GM18861 (cell line): ENCODE data around the gene KCNMA1.

Experiments
- ATAC-seq: cut with Tn5 transposase; IDR thresholded peaks from one replicate; pipeline ENCODE4 v1.9.1; 2021; ENCODE audit not compliant: unreplicated experiment

The KCNMA1 gene

DNA sequence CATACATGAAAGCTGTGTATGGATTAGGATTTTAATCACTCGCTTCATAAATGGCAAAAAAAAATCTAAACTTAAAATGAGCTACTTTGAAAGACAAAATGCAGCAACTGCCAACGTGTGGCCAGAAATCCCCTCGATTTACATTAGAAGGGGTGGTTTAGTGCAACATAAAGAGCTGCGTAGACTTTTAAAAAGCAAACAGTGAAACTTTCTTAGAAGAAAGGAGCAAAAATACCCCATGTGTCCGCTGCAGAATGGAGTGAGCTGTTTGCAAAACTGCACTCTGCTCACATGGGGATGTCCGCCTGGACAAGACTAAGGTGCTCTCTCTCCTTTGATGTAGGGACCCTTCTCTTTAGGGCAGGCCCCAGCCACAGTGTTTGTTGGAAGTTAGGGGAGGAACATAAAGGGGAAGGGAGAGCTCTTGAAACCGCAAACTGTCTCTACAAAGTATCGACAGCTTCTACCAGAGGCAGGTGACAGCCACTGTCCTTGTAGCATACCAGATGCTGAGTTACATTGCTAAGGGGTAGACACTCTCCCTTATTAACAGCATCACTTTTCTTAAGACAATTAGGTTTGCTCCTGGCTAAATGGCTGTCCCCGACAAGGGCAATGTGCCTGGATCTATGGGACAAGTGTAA lies 528.1 kb downstream of the KCNMA1 start:
- no peak for ATAC-seq

DNA sequence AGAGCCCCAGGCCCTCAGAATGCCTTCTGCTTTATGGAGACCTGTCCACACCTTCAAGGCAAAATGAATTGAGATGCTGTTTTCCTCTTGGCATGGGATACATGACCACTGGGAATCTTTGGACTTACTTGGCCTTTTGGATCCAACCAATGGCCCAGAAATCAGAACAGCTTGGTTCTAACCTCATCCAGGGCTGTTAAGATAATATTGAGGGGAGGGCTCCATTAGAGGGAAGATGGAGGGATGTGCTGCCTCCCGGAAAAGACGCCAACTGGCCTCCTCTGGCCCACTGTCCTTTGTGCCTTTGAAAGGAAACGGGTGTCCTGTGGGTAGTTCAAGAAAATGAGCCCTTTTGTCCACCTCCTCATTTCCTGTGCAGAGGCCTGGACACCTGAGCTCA lies 530.9 kb downstream of the KCNMA1 start:
- ATAC-seq: no peak

DNA sequence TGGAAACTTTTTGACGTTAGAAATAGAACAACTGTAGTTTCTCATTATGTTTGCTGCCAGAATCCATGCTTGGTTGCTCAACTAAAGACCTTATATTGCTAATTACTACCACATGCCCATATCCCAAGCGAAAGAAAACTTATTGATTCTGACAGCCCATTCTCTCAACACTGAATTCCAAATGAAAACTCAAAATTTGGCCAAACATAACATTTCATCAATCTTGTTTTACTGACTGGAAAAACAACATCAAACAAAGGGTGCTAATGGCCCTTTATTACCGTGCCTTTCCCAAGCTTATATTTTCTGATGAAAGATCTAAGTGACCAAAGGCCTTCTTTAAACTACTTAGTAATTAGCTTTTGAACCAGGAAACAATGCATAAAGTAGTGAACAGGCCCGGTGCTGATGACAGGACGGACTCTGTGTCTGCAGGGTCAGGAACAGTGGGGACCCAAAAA lies 531.8 kb downstream of the KCNMA1 start:
- no peak for ATAC-seq

DNA sequence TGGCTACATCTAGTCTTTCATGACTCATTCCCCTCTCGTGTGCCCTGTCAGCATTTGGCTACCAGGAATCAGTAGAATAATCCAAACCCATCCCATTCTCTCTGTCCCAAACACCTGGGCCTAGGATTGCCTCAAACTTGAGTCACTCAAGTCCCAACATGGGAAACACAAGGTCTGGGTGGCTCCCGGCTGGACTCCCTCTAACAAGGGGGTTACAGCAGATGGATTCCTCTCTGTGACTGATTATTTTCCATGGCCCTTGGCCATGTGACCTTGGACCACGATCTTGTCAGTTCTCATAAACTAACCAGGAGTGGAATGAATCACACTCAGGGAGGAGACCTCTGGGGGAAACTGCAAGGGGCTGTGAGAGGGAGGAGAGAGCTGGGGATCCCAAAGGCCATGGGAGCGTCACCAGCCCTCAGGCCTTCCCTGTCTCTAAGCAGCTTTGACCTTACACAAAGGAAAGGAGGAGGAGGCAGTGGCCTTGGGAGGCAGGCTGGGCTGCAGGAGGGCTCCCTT lies 533.1 kb downstream of the KCNMA1 start:
- ATAC-seq: no peak

DNA sequence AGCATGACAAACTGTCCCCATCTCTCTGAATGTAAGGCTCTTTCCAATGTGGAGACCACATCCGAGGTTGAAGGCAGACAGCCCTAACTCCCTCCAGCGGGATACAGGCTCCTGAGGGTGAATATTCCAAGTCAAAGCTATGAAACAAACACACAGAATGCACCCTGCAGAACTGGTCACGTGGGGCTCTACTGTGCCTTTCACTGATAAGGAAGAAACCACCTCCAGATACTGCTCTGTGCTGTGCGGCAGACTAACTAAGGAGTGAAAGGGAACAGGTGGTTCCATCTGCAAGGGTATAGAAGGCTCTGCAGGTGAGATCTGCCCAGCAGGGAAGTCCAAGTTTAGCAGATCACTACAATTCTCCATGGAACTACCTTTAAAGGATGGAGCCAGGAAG lies 534.4 kb downstream of the KCNMA1 start:
- ATAC-seq: no peak

DNA sequence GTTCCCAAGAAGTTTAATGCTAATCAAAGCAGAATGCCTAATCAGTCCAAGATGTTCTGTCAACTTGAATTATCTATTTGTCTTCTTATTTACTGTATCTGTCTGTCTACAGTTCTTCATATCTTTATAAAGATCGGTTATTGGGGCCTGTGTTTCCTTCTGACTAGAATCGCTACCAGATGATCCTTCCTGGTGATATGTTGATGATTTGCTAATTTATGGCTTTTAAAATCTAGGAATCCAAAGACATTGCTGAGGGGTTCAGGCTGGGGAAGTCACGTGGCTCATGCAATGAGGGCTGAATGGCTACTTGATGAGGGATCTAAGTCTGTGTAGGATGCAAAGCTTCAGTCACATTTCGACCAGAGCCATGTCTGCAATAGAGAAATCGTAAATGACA lies 536.3 kb downstream of the KCNMA1 start:
- no peak for ATAC-seq

DNA sequence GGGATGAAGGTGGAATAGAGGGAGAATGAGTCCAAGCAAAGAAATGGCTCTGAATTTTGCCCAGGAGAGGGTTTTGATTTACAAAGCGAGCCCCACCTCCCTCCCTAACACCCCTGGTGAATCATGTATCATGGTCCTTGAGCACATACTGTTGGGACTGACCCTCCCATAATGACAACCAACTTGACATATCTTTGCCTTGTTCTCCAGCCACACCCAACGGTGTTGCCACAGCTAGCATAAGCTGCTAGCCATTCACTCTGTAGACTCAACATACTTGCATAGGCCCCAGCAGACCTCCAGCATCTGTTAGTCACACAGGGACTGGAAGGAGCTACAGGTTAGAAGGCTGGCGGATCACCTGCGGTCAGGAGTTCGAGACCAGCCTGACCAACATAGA lies 538.5 kb downstream of the KCNMA1 start:
- no peak for ATAC-seq

DNA sequence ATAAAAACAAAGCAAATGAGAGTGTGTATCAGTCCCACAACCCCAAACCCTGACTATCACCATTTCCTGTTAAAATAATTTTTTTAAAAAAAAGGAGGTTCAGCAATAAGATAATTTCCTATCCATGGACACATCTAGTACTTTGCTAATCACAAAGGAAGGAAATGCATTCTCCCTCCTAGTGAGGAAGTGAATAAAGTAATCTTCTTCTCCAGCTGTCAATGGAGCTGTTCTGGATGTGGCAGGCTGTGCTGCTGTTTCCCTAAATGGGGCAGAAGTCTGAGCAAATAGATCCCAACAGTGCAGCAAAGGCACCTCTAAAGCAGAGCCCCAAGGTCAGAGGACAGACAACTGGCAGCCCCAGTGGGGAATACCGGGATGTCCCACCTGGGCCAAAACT lies 540.0 kb downstream of the KCNMA1 start:
- no peak for ATAC-seq

DNA sequence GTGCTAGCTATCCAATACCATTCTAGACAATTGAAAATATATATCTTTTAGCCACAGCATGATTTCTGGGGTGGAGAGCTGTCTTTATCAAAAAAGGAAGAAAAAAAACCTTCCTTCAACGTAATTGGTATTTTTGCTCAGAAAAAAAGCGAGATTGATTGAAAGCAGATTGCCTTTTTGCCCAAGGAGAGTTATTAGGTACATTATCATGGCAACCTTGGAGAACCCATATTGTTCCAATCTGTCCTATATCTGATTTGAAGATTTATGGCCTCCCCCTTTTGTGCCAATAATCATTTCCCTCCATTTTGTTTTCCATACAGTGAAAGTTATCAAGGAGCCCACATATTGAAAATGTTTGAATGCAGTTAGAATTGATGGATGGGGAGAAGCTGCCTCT lies 544.5 kb downstream of the KCNMA1 start:
- no peak for ATAC-seq

DNA sequence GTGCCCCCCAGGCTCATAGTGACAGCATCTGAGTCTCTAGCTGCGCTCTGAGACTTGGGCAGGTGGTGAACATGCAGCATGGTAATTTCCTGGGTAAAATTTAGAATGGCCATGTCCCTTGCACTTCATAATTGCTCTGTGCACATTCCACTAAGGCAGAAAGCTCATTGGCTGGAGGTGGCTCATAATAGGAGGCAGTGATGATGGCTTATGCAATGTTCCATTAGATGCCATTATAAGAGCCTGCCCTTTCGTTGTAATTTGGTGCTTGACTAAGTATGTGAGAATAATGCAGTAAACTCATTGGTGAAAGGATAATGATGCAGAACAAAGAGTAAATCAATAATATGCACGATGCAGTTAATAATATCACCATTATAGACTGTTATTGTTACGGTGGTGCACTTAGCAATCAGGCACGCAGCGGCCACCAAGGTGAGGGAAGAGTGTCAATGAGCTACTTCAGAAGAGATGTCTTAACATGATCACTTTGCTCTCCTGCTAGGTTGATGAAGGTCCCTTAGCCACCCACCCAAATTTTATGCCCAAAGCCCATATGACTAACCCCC lies 545.9 kb downstream of the KCNMA1 start:
- no peak for ATAC-seq

DNA sequence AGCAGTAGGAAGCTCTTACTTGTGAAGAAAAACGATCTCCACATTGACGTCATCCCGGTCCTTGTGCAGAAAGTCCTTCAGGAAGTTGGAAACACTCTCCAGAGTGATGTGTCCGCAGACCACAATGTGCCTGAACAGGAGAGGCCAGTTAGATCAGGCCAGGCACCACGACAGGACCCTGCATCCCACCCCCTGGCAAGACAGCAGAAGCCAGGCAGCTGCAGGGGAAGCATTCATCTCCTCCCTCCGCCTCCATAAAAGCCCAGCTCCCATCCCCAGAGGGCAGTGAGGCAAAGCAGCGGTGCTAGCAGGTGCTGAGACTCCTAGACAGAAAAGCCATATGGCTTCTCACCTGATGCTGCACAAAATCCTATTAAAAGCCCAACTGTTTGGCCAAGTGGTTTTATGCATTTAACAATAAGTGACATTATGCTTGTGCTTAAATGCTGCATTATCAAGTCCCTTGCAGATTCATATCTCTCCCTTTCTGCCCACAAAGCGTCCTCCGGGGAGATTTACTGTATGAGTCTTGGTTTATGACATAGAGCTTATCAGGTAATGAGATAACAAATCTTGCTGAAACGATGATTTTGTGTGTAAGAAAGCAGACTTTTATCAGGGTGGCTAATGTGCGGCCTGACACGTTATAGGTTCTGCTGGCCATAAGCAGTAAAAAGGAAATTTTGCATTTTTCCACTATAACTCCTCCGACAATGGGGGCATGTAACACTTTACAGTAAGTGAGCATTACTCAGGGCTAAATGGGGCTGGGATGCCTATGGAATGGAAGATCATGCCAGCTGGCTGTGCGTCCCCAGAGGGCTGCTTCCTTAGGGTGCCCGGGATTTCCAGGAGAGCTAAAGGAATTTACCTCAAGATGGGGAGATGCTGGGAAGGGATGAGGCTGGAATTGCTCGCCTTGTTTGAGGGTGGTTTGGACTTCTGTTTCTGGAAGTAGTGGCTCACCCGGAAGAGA lies 546.9 kb downstream of the KCNMA1 start:
- no peak for ATAC-seq

DNA sequence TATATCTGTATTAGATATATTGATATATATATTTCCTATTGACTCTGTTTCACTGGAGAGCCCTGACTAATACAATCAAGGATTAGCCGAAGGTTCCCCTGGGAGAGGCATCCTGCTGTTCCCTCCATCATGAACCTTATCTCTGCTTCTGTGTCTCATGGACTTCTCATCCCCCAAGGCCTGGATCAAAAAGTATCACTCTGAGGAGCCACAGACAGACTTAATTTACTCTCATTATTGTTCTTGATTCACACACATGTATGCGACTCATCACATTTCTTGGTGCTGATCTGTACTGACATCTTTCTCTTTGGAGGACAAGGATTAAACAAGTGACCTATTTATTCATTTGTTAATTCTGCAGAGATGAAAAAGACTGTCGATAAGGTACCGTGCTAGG lies 550.2 kb downstream of the KCNMA1 start:
- ATAC-seq: no peak

DNA sequence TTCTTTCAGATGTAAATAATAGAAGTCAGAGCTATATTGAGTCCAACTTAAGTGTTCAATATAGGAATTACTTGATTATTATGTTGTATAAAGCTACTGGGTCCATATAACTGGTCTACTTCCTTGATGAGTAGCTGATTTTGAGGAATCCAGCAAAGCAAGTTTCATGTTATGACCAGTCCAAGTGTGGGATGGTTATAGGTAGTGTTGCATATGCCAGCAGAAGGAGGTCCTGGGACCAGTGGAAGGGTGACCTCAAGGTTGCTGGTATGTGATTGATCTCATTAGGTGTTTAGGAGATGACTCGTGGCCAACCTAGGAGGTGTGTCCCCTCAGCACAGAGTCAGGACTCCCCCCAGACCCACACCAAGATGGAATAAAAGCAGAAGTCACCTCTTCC lies 551.5 kb downstream of the KCNMA1 start:
- ATAC-seq: no peak

DNA sequence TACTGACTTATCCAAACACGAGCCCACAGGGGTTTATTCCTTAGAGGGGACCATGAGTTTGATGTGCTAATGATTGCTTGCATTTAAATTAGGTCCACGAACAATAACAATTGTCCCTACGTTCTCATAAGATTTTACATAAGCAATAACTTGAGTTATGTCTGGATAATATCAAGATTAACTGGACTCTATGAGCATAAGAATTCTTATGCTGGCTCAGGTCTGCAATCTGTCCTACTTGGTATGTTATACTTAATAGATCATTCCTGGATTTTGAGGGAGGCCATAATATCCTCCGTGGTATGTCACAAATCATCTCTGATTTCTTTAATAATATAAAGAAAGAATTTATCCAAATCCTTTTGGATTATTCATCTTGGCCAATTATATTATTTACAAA lies 552.3 kb downstream of the KCNMA1 start:
- no peak for ATAC-seq

DNA sequence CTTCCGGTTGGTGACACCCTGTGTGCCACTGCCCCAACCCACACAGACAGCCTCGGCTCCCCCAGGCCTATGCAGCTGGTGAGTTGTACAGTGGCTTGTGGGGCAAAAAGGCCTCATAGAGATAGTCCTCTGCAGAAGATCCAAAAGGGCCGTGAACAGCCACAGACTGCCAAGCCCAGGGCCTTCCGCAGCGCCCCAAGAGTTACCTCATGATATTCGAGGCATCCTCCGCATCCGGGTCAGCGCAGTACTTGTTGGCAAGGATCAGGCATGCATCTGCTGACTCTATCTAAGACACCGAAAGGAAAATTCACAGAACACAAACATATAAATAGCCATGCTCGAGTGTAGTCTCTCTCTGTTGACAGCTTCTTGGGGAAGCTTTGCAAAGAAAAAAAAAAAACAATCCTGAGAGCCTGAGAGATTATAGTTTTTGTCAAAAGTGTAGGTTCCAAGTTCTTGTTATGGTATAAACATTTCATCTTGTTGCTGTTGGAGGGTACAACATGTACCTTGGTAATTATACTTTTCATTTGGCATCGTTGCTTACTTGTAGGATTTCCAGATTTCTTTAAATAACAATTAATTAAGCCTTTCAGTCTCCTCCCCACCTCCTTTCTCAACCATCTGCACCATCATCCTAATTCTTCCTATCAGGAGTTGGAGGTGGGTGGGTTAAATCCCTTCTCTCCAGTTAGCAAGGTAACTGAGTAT lies 553.0 kb downstream of the KCNMA1 start:
- no peak for ATAC-seq

DNA sequence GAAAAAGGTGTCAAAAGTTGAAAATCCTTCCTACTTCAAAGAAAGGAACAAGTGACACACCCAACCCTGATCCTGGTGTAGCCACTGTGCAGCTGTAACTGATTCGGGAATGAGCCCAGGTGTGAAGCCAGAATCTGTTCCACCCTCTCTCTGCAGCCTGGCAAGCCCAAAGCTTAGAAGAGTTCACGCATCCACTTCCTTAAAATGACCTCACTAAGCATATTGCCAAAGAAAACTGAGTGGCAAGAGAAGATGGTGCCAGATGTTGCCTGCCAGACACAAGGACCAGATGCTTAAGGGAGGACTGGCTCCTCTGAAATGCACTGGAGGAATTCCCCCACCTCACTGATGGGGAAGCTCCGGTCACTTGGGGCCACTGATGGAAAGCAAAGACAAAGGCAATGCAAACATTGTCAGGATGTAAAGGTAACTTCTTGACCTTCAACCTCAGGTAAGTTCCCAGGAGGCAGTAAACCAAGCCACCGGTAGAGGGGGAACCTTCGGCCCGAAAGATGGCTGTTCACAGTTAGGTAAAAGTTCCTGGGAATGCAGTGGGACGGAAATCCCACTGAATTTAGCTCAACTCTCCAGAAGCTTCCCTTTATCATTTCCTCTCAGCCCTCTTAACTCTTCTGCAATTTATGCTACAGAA lies 554.9 kb downstream of the KCNMA1 start:
- ATAC-seq: no peak

DNA sequence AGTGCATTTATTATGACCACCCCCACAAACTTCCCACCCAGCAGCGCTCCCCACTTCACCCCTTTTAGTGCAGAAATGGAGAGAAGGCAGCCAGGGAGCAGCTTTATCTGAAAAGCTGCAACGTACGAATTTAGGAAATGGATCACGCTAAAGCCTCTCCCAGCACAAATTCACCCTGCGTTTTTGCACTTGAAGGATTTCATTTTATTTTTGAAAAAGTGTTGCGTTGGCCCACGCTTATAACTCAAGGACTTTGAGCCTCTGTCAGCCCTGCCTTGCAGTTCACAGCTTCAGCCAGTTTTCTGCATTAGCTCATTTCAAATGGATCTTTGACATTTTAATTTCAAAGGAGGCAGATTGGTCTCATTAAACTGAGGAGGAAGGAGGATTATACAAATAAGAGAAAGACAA lies 556.1 kb downstream of the KCNMA1 start:
- no peak for ATAC-seq

DNA sequence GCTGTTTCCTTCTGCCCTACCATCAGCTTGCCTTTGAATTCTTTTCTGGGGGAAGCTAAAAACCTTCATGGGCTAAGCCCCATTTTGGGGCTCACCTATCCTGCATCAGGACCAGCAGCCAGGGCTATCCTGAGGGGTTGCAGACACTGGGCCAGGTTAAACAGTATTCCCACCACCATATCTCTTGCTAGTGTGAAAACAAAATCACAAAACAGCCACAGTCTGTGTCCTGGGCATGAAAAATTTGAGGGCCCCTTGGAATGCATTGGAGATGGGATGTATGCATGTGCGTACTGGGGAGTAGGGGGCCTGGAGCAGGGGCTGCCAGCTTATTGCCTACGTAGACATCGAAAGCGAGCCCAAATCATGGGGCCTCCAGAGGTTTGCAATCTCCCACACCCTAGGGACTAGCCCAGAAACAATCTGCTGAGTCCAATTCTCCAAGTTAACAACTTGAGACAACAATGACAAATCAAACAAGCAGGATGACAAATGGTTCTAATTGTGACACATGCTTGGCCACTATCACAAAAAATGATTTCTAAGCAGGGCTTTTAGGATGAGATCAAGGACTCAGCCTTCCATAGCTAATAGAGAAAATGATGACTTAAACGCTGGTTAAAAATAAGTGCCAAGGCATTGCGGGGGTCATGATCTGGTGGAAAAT lies 557.1 kb downstream of the KCNMA1 start:
- no peak for ATAC-seq

DNA sequence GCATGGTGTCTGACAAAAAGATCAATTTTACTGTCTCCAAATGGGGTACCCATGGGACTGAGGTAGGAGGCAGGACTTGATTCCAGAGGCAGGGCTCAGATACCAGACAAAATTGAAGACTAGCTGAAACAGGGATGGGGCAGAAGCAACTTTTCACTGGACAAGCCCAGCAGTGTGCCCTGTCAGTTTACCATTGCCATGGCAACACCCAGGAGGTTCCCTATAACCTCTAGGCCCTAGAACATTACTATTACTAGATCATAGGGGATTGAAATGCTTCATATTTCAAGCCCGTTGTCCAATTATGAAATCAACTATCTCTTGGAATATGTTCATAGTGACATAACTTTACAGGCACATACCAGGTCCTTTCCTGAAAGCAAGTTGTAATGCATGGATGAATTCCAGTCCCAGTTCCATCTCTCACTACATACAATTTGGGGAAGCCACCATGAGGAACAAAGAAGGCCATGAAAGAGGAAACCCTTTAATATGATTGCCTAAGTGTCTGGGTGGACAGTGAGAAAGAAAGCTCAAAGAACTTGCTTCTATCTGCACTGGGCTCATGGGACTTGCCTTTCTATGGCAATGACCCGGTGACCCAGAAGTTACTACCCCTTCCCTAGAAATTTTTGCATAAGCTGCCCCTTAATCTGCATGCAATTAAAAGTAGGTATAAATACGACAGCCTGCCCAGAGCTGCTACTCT lies 557.9 kb downstream of the KCNMA1 start:
- ATAC-seq: no peak
